ENCODE data around the gene DMRTC2. TPM values are rescaled to one million over a fixed set of nuclear protein-coding genes. Genes with fewer than 3 reads are reported as not detected.

DMRTC2 gene
- total RNA-seq, 1 experiment from 2014 or later, result not detected

DNA sequence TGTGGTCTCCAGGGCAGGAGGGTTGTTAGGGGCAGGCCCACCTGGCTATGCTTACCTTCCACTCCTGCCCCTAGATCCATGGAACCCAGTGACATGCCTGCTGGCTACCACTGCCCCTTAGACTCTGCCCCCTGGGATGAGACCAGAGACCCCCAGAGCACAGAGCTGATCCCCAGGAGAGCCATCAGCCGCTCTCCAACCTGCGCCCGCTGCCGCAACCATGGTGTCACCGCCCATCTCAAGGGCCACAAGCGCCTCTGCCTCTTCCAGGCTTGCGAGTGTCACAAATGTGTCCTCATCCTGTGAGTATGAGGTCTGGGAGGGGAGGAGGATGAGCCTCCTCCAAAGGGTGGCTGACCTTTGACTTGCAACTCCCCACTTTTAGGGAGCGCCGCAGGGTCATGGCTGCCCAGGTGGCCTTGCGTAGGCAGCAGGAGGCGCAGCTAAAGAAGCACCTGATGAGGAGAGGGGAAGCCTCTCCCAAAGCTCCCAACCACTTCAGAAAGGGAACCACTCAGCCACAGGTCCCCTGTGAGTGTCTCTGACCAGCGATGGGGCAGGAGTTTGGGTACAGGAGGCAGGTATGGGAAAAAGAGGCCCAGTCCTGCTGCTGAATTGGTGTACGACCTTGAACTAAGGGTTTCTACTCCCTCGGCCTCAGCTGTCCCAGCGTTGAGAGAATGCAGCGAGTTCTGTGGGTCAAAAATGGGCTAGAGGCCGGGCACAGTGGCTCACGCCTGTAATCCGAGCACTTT is 2.7 kb downstream of the DMRTC2 start (continued):
- TF ChIP-seq, protein P1, sequence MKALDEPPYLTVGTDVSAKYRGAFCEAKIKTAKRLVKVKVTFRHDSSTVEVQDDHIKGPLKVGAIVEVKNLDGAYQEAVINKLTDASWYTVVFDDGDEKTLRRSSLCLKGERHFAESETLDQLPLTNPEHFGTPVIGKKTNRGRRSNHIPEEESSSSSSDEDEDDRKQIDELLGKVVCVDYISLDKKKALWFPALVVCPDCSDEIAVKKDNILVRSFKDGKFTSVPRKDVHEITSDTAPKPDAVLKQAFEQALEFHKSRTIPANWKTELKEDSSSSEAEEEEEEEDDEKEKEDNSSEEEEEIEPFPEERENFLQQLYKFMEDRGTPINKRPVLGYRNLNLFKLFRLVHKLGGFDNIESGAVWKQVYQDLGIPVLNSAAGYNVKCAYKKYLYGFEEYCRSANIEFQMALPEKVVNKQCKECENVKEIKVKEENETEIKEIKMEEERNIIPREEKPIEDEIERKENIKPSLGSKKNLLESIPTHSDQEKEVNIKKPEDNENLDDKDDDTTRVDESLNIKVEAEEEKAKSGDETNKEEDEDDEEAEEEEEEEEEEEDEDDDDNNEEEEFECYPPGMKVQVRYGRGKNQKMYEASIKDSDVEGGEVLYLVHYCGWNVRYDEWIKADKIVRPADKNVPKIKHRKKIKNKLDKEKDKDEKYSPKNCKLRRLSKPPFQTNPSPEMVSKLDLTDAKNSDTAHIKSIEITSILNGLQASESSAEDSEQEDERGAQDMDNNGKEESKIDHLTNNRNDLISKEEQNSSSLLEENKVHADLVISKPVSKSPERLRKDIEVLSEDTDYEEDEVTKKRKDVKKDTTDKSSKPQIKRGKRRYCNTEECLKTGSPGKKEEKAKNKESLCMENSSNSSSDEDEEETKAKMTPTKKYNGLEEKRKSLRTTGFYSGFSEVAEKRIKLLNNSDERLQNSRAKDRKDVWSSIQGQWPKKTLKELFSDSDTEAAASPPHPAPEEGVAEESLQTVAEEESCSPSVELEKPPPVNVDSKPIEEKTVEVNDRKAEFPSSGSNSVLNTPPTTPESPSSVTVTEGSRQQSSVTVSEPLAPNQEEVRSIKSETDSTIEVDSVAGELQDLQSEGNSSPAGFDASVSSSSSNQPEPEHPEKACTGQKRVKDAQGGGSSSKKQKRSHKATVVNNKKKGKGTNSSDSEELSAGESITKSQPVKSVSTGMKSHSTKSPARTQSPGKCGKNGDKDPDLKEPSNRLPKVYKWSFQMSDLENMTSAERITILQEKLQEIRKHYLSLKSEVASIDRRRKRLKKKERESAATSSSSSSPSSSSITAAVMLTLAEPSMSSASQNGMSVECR (CRISPR knock-in tag; IDR thresholded peaks at IDR 0.05; ENCODE audit: borderline replicate concordance), result no peak
- TF ChIP-seq, protein P2, sequence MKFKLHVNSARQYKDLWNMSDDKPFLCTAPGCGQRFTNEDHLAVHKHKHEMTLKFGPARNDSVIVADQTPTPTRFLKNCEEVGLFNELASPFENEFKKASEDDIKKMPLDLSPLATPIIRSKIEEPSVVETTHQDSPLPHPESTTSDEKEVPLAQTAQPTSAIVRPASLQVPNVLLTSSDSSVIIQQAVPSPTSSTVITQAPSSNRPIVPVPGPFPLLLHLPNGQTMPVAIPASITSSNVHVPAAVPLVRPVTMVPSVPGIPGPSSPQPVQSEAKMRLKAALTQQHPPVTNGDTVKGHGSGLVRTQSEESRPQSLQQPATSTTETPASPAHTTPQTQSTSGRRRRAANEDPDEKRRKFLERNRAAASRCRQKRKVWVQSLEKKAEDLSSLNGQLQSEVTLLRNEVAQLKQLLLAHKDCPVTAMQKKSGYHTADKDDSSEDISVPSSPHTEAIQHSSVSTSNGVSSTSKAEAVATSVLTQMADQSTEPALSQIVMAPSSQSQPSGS (CRISPR knock-in tag; IDR thresholded peaks at IDR 0.05; ENCODE audit: borderline replicate concordance, low read depth), result no peak
- no peak for TF ChIP-seq ZNF263 (CRISPR knock-in tag; IDR thresholded peaks at IDR 0.05; ENCODE audit: low read depth)

GRCh38 chr19:41848666-41849065 is 3.8 kb downstream of the DMRTC2 start:
- ChIA-PET POLR2A (no interaction called here), CTCF (interaction anchor here (5.3 kb wide), 1 partner anchor 12 kb away, joined by 31 read pairs; no protein-coding TSS in a partner anchor)
- ATAC-seq, result no peak
- no peak for TF ChIP-seq KAT7 (CRISPR knock-in tag; IDR thresholded peaks at IDR 0.05; ENCODE audit: borderline replicate concordance)
- TF ChIP-seq, protein P3, sequence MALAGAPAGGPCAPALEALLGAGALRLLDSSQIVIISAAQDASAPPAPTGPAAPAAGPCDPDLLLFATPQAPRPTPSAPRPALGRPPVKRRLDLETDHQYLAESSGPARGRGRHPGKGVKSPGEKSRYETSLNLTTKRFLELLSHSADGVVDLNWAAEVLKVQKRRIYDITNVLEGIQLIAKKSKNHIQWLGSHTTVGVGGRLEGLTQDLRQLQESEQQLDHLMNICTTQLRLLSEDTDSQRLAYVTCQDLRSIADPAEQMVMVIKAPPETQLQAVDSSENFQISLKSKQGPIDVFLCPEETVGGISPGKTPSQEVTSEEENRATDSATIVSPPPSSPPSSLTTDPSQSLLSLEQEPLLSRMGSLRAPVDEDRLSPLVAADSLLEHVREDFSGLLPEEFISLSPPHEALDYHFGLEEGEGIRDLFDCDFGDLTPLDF (CRISPR knock-in tag; IDR thresholded peaks at IDR 0.05), result no peak
- no peak for TF ChIP-seq ATF3 (CRISPR knock-in tag; conservative IDR thresholded peaks at IDR 0.05)
- TF ChIP-seq HMGA2 (CRISPR knock-in tag; IDR thresholded peaks at IDR 0.05), result no peak
- TF ChIP-seq, protein P2 (CRISPR knock-in tag; IDR thresholded peaks at IDR 0.05; ENCODE audit: borderline replicate concordance, low read depth), result no peak
- no peak for TF ChIP-seq ZNF138 (CRISPR knock-in tag; conservative IDR thresholded peaks at IDR 0.05)
- TF ChIP-seq, protein P4, sequence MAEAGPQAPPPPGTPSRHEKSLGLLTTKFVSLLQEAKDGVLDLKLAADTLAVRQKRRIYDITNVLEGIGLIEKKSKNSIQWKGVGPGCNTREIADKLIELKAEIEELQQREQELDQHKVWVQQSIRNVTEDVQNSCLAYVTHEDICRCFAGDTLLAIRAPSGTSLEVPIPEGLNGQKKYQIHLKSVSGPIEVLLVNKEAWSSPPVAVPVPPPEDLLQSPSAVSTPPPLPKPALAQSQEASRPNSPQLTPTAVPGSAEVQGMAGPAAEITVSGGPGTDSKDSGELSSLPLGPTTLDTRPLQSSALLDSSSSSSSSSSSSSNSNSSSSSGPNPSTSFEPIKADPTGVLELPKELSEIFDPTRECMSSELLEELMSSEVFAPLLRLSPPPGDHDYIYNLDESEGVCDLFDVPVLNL (CRISPR knock-in tag; IDR thresholded peaks at IDR 0.05; ENCODE audit: borderline replicate concordance, low read depth), result no peak
- TF ChIP-seq ZNF425 (CRISPR knock-in tag; conservative IDR thresholded peaks at IDR 0.05), result no peak
- TF ChIP-seq, protein P5, sequence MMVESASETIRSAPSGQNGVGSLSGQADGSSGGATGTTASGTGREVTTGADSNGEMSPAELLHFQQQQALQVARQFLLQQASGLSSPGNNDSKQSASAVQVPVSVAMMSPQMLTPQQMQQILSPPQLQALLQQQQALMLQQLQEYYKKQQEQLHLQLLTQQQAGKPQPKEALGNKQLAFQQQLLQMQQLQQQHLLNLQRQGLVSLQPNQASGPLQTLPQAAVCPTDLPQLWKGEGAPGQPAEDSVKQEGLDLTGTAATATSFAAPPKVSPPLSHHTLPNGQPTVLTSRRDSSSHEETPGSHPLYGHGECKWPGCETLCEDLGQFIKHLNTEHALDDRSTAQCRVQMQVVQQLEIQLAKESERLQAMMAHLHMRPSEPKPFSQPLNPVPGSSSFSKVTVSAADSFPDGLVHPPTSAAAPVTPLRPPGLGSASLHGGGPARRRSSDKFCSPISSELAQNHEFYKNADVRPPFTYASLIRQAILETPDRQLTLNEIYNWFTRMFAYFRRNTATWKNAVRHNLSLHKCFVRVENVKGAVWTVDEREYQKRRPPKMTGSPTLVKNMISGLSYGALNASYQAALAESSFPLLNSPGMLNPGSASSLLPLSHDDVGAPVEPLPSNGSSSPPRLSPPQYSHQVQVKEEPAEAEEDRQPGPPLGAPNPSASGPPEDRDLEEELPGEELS (CRISPR knock-in tag; IDR thresholded peaks at IDR 0.05), result no peak
- TF ChIP-seq SMAD4 (CRISPR knock-in tag; IDR thresholded peaks at IDR 0.05), result no peak
- no peak for TF ChIP-seq ATF1 (CRISPR knock-in tag; IDR thresholded peaks at IDR 0.05)
- no peak for TF ChIP-seq ETV6 (CRISPR knock-in tag; IDR thresholded peaks at IDR 0.05)
- TF ChIP-seq, protein P6, sequence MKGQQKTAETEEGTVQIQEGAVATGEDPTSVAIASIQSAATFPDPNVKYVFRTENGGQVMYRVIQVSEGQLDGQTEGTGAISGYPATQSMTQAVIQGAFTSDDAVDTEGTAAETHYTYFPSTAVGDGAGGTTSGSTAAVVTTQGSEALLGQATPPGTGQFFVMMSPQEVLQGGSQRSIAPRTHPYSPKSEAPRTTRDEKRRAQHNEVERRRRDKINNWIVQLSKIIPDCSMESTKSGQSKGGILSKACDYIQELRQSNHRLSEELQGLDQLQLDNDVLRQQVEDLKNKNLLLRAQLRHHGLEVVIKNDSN (CRISPR knock-in tag; IDR thresholded peaks at IDR 0.05), result no peak
- no peak for TF ChIP-seq JUN (CRISPR knock-in tag; IDR thresholded peaks at IDR 0.05)
- no peak for TF ChIP-seq ZNF121 (CRISPR knock-in tag; IDR thresholded peaks at IDR 0.05)

More at GRCh38 chr19:41848666-41849065, 3.8 kb downstream of the DMRTC2 start:
- no peak overlapping the region for H3K27ac Mint-ChIP-seq
- H3K4me3 Mint-ChIP-seq, result no peak overlapping the region
- DNase-seq (ENCODE audit: low spot score), result no peak
- H3K27me3 Mint-ChIP-seq (ENCODE audit: low read depth), result peaks cover 50% of the 10 kb centered on the region
- H3K4me1 Mint-ChIP-seq, result peaks cover 10% of the 10 kb centered on the region
- no peaks in the 10 kb centered on the region for H3K36me3 Mint-ChIP-seq
- peaks cover 11% of the 10 kb centered on the region for H3K9me3 Mint-ChIP-seq
